Left cardiac atrium (tissue), 4 donors: Measurements from ENCODE around the gene TRPV6. TPM values are rescaled to one million over a fixed set of nuclear protein-coding genes. Genes with fewer than 3 reads are reported as not detected.

Experiments
- ATAC-seq, 2 donors: fragments of 200-7000 bp; cut with Tn5 transposase; one replicate each; pipeline ENCODE4 v1.9.1; 2020; ENCODE audit warnings: mild to moderate bottlenecking in 2 of 2, moderate library complexity in 2 of 2
- DNase-seq: peaks from one replicate; pipeline ENCODE4 v3.0.0-alpha.2; 2020
- intact Hi-C, 2 donors: fragments of 100-400 bp; cut with DNase I; formaldehyde crosslinking; loops; one replicate each; pipeline versions ENCODE4 v1.14.1 to v1.15.1; 2022 to 2023
- long read RNA-seq: library from polyadenylated mRNA; unstranded; transcript quantifications from one replicate; pipeline ENCODE4 v2.0.0, GENCODE V29; 2021
- total RNA-seq, 2 donors: library from RNA; stranded (reverse); fragmentation: NEBNext Ultra II Directional; extraction: Animal tissue kit (Norgen Biotek cat#: 25700); gene quantifications; one replicate each; pipeline ENCODE4 v1.2.1, GENCODE V29; 2021
- donor health status: DM: no; HTN: yes; CAD: no.
- donor health status: DM: no; HTN: yes; CAD: no; lungs with severe emphysema.
- donor health status: DM: yes; HTN: yes; CAD: no.
- donor health status: Dilated cardiomyopathy.

TRPV6 gene
- under 1 TPM; 0.24 to 0.27 TPM for total RNA-seq
- long read RNA-seq, result 0 reads

DNA sequence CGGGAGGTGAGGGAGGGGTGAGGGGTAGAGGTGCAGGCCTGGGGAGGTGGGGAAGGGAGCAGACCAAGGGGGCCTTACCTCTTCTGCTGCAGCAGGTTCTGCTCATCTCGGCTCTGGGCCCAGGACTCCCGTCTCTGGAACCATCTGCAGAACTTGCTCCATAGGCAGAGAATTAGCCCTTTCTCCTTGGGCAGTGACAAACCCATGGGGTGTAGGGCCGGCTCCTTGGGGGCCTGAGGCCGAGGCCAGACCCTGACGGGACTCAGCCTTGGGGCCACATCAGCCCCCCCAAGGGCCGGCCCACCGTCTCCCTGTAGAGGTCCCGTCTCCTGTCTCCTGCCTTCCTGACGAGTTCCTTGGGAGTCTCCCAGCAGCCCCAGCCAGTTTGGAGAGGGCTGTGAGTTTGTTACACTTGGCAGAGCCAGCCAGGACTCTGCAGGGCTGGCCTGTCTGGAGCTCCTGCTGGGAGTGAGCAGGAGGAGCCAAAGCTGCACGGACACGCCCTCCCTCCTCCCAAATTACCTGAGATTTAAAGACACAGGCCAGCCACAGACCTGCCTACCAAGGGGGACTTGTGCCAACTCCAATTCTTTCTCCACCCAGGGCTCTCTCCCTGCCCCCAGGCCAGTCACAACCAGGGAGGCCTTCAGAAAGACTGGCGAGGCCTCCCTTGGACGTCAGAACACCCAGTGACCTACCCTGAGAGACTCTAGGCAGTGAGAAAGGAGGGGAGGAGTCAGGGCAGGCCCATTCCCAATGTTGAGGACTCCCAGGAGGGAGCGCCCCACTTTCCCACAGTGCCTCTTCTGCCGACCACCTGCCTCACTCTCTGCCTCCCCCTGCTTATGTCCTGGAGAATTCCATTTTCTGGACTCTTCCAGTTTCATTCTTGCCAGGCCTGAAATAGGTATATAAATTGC, at the start of gene TRPV6:
TSS of gene TRPV6 (minus strand) at position 435 of the 920 bp plus-strand sequence.
- DNase-seq, result no peak
- peak; percentile 56 to 87 for ATAC-seq
- intact Hi-C loops, result loop anchor here in 1 of 2 donors (10.0 kb wide), 1 partner anchor 119 kb away; no protein-coding TSS in a partner anchor

GRCh38 chr7:142934056-142934455, 48.5 kb upstream of the TRPV6 start:
- intact Hi-C loops, result no loop called here
- DNase-seq, result no peak
- ATAC-seq, result no peak

DNA sequence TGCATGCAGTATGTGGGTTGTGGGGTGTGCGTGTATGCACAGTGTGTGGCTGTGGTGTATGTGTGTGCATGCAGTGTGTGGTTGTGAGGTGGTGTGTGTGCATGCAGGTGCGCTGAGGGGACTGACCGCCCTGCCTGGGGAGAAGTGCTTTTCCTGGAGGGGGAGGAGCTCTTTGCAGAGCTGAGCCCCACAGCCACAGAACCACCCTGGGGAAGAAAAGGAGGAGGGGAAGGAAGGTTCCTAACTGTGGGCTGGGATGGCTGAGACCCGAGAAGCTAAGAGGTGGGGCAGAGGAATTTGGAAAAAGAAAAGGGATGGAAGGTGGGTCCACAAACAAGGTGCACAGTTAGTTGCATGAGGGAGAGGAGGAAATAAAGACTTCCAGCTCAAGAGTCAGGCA, 48.1 kb upstream of the TRPV6 start, which contains the start of gene TRPV5:
TSS of gene TRPV5 (minus strand) at position 123 of the 400 bp plus-strand sequence. CDS start 287 bp downstream, outside the sequence.
- DNase-seq (no peak), ATAC-seq (no peak)
- intact Hi-C loops, result no loop called here

DNA sequence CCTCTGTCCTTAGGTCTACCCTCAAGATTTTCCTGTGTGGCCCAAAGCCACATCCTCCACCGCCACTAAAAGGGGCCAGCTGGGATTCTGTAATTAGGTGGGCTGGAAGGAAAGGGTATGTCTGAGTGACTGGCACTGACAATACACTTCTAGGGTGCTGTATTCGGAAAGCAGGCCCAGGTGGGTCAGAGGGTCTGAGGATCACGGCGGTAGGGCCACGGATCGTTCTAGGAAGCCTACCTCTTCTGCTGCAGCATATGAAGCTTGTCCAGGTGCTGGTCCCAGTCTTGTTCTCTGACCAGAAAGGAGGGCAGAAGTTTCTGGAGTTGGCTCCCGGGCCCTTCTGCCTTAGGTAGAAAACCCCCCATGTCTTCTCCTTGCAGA, 47.5 kb upstream of the TRPV6 start:
- intact Hi-C loops, result no loop called here
- no peak for DNase-seq
- ATAC-seq, result no peak

DNA sequence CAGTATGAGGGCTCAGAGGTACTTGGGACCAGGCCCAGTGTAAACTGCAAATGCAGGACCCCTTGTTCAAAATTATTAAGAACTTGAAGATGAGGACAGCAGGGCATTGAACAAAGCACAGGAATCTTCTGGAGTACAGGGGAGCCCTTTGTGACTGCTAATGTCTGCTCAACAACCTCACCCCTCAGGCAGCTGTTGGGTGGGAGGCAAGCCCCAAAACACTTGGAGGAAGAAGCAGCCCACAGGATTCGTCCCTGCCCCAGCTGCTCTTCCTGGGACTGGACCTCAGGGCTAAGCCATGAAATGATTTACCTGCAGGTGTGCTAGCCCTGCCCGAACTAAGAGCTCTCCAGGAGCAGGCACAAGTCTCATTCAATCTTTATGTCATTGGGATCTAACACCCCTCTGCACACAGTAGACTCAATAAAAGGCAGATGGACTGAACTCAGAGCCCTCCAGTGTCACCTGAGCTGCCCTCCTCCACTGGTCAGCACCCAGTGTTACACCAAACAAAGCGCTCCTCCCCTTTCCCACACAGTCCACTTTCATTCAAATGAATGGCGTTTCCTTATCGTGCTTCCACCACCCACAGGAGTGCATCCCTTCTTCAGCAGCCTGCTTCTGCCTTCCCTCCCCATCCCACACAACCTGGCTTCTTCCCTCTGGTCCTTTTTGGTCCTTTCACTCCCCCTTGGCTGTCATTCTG, 47.0 kb upstream of the TRPV6 start:
- intact Hi-C loops, result no loop called here
- ATAC-seq, result no peak
- no peak for DNase-seq

DNA sequence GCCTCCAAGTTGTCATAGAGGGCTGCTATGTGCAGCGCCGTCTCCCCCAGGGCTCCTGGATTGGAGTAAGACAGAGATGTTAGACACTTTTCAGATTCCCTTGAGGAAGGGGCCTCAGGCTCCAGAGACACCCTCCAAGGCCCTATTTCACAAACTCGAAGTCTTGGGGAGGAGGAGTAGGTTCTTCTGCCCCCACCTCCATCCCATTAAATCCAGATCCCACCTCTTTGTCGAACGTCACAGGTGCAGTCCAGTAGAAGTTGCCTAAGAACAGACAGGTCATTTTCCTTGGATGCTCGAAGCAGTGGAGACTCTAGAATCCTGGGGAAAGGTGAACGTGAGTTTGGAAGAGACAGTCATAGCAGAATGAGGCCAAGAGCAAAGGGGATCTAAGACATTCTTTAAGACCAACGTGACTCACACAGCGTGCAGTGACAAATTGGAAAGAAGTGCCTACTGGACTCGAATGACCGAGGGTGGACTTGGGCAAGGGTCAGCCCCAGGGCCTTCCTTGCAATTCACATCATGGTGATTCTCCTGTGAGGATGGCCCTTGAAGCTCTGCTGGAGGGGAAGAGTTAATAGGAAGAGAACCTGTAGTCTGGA, 44.7 kb upstream of the TRPV6 start:
- no peak for ATAC-seq
- no peak for DNase-seq
- intact Hi-C loops, result no loop called here

DNA sequence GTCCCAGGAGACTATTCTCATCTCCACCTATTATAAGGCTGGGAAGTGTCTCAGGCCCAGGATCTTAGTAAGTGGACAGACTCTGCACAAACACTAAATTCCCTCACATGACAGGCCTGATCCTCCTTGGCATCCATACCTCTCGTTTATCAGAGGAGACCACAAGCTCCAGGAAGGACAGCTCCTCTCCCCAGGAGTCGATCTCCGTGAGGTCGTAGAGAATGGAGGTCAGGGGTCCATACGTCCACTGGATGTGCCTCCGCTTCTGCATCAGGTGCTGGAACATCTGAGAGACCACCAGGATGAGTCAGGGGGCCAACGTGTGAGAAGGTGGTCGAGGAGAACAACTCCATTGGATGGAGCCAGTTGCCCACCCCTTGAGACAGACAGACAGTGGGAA, 42.4 kb upstream of the TRPV6 start:
- DNase-seq (no peak), ATAC-seq (no peak)

DNA sequence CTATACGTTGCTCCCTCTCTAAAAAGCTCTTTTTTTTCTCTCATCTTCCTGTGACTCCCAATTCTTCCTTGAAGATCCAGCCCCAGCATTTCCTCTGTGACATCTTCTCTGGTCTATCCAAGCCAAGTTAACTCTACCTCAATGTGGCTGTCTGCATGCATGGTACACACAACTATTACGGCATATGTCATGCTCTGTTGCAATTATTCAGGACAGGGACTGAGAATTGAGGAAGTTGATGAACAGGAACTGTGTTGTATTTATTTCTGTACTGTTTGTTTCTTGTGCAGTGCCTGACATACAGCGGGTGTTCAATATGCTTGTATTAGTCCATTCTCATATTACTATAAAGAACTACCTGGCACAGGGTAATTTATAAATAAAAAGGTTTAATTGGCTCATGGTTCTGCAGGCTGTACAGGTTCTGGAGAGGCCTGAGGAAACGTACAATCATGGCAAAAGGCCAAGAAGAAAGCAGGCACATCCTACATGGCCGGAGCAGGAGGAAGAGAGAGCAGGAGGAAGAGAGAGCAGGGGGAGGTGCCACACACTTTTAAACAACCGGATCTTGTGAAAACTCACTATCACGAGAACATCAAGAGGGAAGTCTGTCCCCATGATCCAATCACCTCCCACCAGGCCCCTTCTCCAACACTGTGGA, 41.7 kb upstream of the TRPV6 start:
- intact Hi-C loops, result no loop called here
- peak; percentile 44 to 75 for ATAC-seq
- no peak for DNase-seq

More for the DNA sequence above, 42.4 kb upstream of the TRPV6 start:
- intact Hi-C loops, result no loop called here

DNA sequence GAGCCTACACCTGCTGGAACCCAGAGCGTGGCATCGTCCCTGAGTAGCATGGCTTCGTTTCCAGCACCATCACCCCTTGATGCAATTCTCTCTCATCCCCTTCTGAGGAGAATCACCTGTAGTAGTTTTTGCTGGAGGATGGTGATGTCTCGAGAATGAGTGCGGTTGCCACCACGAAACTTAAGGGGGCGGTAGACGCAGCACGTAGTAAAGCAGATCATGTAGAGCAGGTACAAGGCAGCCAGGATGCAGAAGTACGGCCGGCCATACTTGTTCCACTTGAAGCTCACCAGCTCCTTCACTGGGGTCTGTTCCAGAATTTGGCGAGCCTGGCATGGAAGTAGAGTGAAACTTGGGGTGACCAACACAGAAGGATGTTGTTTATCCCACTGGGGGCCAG, 39.9 kb upstream of the TRPV6 start:
- DNase-seq, result no peak
- ATAC-seq, result no peak
- intact Hi-C loops, result no loop called here

- no peak for ATAC-seq
- DNase-seq, result no peak
- intact Hi-C loops, result no loop called here
Observed at GRCh38 chr7:142923391-142923790, 37.8 kb upstream of the TRPV6 start.

DNA sequence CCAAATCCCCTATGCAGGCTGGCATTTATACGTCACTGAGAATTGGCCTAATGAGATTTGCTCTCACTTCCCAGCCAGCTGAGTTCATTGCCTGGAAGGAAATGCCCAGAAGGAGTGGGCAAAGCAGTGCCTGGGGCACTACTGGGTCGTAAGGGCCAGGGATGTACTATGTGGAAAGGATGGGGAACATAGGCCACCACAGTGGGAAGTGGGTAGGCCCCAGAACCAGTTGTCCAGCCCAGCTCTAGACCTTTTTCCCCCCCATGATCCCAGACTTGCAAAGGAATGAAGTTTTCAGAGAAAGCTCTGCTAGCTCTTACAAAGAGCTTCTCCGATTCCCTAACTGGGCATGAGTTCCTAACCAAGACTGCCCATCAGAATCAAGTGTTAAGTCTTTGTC, 34.1 kb upstream of the TRPV6 start:
- DNase-seq (no peak), ATAC-seq (no peak)
- intact Hi-C loops, result no loop called here

- ATAC-seq (no peak), DNase-seq (no peak)
- intact Hi-C loops, result no loop called here
Observed at GRCh38 chr7:142918901-142919300, 33.4 kb upstream of the TRPV6 start.

GRCh38 chr7:142917447-142917846, 31.9 kb upstream of the TRPV6 start:
- ATAC-seq, result no peak
- no peak for DNase-seq
- intact Hi-C loops, result no loop called here

GRCh38 chr7:142916508-142916907, 31.0 kb upstream of the TRPV6 start:
- ATAC-seq (no peak), DNase-seq (no peak)
- intact Hi-C loops, result no loop called here

DNA sequence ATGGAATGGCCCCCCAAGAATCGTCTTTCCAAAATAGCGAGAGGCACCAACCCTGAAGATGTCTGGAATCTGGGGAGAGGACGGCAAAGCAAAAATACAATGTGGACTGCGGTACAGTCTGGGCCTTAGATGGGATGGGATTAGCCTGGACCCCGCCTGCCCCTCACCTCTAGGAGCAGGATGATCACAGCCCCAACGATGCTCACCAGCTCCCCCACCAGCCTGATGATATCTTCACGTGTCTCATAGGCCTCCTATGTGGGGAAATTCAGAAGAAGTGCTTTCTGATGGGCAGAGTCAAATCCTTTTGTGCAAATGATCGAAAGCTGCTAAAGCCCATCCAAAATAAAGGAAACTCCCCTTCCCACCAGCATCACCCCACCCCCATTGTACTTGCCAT, 29.8 kb upstream of the TRPV6 start:
- intact Hi-C loops, result no loop called here
- ATAC-seq (no peak), DNase-seq (no peak)

- intact Hi-C loops, result no loop called here
- DNase-seq (no peak), ATAC-seq (no peak)
Observed at GRCh38 chr7:142914121-142914520, 28.6 kb upstream of the TRPV6 start.

DNA sequence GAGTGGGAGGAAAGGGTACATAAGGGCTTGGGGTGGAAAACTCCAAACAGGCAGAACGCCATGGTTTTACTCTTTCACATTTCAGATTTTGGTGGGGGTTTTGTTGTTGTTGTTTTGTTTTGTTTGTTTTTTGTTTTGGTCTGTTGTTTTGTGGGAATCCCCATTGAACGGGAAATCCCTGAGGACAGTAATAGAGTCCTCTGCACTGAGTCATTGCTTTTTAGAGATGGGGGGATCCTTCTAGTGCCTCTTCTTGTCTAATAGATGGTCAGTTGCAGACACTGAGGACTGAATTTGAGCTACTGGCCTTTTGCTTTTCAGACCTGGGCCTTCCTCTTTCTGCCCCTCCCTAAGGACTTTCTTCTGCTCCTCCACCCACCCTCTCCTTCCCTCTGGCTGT, 28.0 kb upstream of the TRPV6 start:
- DNase-seq, result no peak
- intact Hi-C loops, result no loop called here
- ATAC-seq, result no peak

GRCh38 chr7:142913051-142913450, 27.5 kb upstream of the TRPV6 start:
- ATAC-seq, result no peak
- intact Hi-C loops, result no loop called here
- DNase-seq, result no peak

- no peak for DNase-seq
- intact Hi-C loops, result no loop called here
- no peak for ATAC-seq
Observed at GRCh38 chr7:142910481-142910880, 24.9 kb upstream of the TRPV6 start.
